ENCODE results near the gene ARRDC1. TPM values are rescaled to one million over a fixed set of nuclear protein-coding genes. Genes with fewer than 3 reads are reported as not detected.
"Not testable (repeated sequence)": the region's sequence is repeated elsewhere in the genome, so short reads cannot be mapped to it uniquely, and the experiment has no call there.

The ARRDC1 gene, protein sequence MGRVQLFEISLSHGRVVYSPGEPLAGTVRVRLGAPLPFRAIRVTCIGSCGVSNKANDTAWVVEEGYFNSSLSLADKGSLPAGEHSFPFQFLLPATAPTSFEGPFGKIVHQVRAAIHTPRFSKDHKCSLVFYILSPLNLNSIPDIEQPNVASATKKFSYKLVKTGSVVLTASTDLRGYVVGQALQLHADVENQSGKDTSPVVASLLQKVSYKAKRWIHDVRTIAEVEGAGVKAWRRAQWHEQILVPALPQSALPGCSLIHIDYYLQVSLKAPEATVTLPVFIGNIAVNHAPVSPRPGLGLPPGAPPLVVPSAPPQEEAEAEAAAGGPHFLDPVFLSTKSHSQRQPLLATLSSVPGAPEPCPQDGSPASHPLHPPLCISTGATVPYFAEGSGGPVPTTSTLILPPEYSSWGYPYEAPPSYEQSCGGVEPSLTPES
- total RNA-seq, result 53.0 and 82.9 TPM in 2 replicates
- polyA plus RNA-seq, result 73.9 and 91.8 TPM in 2 replicates

DNA sequence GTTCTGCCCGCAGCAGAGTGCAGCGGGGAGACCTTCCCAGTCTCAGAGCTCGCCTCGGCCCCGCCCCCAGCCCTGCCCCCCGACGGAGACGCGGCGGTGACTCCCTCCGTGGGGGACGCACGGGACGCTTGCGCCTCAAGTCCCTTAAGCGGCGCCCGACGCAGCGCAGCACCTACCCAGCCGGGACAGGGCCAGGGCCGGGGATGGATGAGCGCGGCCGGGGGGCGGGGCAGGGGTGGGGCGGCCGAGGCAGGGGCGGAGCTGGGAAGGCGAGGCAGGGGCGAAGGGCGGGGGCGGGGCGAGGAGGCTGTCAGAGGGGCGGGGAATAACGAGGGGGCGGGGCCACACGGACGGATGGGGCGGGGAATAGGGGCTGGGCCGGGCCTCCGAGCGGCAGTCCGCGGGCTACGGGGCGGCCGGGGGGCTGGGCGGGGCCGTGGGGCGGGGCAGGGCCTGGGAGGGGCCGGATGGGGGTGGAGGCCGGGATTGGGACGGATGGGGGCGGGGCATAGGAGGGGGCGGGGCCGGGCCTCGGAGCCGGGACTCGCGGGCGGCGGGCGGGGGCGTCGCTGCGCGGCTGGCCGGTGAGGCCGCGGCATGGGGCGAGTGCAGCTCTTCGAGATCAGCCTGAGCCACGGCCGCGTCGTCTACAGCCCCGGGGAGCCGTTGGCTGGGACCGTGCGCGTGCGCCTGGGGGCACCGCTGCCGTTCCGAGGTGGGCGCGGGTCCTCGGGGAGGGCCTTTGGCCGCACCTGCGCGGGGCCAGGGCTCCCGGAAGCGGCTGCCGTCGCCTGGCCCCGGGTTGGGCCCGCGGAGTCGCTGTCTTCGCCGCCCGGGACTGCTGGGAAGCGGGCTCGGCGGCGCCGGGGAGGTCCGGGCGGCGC lies at the start of gene ARRDC1:
Gene ARRDC1, plus strand, starts transcription at position 566 of the 884 bp plus-strand sequence. Its CDS starts 32 bp downstream, at position 598.
- H3K27ac ChIP-seq, result peak within 1 kb of the TSS; percentile 78
- no peaks in the 10 kb centered on the region for H3K36me3 ChIP-seq
- TF ChIP-seq, protein P1, sequence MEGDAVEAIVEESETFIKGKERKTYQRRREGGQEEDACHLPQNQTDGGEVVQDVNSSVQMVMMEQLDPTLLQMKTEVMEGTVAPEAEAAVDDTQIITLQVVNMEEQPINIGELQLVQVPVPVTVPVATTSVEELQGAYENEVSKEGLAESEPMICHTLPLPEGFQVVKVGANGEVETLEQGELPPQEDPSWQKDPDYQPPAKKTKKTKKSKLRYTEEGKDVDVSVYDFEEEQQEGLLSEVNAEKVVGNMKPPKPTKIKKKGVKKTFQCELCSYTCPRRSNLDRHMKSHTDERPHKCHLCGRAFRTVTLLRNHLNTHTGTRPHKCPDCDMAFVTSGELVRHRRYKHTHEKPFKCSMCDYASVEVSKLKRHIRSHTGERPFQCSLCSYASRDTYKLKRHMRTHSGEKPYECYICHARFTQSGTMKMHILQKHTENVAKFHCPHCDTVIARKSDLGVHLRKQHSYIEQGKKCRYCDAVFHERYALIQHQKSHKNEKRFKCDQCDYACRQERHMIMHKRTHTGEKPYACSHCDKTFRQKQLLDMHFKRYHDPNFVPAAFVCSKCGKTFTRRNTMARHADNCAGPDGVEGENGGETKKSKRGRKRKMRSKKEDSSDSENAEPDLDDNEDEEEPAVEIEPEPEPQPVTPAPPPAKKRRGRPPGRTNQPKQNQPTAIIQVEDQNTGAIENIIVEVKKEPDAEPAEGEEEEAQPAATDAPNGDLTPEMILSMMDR (IDR thresholded peaks at IDR 0.05; ENCODE audit: low read depth, low read length), result no peak
- peak within 1 kb of the TSS; percentile 60 for H3K4me3 ChIP-seq
- DNase-seq (ENCODE audit: low read depth in 1 of 2, low spot score in 1 of 2), result peak; percentile 93 to 98
- H3K27me3 ChIP-seq, result no peaks in the 10 kb centered on the region
- peaks cover 18% of the 10 kb centered on the region for H3K4me1 ChIP-seq (ENCODE audit: low read depth)
- no peaks in the 10 kb centered on the region for H3K9me3 ChIP-seq (ENCODE audit: low read depth)

DNA sequence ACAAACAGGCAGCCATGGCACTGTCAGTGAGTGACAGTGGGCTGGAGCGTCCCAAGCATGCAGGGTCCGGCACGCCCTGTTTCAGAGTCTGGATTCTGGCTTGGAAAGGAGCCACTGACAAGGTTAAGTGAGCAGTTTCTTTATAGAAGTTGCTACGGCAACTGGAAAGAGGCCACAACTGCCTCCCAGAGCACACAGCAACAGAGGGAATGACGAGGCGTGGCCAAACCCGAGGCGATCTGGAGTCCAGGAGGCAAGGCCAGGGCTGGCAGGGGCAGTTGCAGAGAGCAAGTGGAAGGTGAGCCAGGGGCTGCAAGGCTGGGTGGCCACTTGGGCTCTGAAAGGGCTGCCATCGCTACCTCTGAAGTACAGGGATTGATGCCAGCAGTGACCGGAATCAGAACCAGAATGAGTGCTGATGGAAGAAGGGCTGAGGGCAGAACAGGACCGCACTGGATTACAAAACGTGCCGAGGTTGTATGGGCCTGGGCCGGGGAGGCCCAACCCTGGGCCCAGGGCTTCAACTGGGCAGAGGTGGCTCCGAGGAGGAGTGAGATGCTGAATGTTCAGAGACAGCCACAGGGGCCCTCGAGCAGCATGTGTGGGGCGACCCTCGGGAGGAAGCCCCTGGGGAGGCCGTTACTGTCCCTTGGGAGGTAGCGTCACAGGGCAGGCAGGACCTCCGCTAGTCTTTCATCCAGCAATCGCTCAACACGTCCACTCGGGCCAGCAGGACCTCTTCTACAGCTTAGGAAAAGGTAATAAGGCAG lies 49.2 kb upstream of the ARRDC1 start:
- H3K4me1 ChIP-seq (ENCODE audit: low read depth), result no peaks in the 10 kb centered on the region
- TF ChIP-seq, protein P1 (IDR thresholded peaks at IDR 0.05; ENCODE audit: low read depth, low read length), result no peak
- H3K4me3 ChIP-seq, result no peak overlapping the region
- peaks cover 15% of the 10 kb centered on the region for H3K36me3 ChIP-seq
- no peak overlapping the region for H3K27ac ChIP-seq
- peak in 1 of 2 donors; percentile 18 for DNase-seq (ENCODE audit: low read depth in 1 of 2, low spot score in 1 of 2)
- H3K9me3 ChIP-seq (ENCODE audit: low read depth), result no peaks in the 10 kb centered on the region
- no peaks in the 10 kb centered on the region for H3K27me3 ChIP-seq

DNA sequence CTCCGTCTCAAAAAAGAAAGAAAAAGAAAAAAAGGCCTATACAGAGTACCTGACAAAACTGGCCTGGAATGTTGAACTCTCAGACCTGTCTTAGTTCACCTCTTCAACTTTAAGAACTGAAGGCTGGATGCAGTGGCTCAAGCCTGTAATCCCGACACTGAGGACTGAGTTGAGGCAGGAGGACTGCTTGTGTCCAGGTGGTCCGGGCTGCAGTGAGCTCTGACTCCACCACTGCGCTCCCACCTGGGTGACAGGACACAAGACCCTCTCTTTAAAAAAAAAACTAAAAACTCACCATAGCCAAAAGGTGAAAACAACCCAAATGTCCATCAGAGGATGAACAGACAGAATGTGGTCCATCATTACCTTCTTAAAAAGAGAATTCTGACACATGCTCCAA lies 47.4 kb upstream of the ARRDC1 start:
- Histone ChIP-seq H3K9me3 (ENCODE audit: low read depth) (no peaks in the 10 kb centered on the region), H3K27ac (no peak overlapping the region), H3K4me3 (no peak overlapping the region), H3K27me3 (no peaks in the 10 kb centered on the region), H3K36me3 (peaks cover 15% of the 10 kb centered on the region), H3K4me1 (ENCODE audit: low read depth) (no peaks in the 10 kb centered on the region)
- DNase-seq (ENCODE audit: low read depth in 1 of 2, low spot score in 1 of 2), result no peak
- TF ChIP-seq, protein P1 (IDR thresholded peaks at IDR 0.05; ENCODE audit: low read depth, low read length), result no peak

DNA sequence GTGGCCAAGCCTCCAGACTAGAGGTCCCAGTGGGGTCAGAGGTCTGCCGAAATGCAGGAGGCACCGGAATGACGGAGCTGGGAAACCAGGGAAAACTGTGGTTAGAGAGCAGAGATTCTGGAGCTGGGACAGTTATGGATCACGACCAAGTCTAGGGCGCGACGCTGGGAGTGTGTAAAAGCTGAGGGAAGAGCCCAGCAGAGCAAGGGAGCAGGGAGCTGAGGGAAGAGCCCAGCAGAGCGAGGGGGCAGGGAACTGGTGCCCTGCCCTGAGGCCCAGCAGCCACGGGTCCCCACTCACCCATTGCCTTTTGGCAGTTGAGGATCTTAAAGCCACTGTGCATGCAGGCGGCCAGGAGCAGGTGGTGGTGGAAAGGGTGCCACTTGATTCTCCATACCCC lies 41.4 kb upstream of the ARRDC1 start:
- Histone ChIP-seq H3K27me3 (no peaks in the 10 kb centered on the region), H3K27ac (no peak overlapping the region), H3K36me3 (peaks cover 6% of the 10 kb centered on the region), H3K9me3 (ENCODE audit: low read depth) (no peaks in the 10 kb centered on the region), H3K4me1 (ENCODE audit: low read depth) (no peaks in the 10 kb centered on the region), H3K4me3 (no peak overlapping the region)
- DNase-seq (ENCODE audit: low read depth in 1 of 2, low spot score in 1 of 2), result no peak
- TF ChIP-seq, protein P1 (IDR thresholded peaks at IDR 0.05; ENCODE audit: low read depth, low read length), result no peak

DNA sequence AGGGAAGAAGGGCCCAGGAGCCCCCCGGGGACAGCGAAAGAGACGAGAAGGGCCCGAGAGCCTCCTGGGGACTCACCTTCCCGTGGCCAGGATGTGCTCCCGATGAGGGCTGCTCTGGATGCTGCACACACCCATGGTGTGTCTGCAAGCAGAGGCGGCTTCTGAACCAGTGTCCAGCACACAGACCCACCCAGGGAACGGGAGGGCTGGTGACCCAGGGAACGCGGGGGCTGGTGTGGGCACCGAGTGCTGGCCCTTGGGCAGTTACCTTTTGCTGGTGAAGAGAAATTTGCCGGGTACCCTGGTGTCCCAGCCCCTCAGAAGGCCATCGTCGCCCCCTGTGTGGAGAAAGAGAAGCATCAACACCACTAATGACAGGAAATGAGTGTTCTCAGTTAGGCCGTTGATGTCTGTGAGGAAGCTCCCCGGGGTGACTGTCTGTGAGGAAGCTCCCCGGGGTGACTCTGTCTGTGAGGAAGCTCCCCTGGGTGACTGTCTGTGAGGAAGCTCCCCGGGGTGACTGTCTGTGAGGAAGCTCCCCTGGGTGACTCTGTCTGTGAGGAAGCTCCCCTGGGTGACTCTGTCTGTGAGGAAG lies 40.6 kb upstream of the ARRDC1 start:
- Histone ChIP-seq H3K27ac (no peak overlapping the region), H3K9me3 (ENCODE audit: low read depth) (no peaks in the 10 kb centered on the region), H3K36me3 (peaks cover 6% of the 10 kb centered on the region), H3K4me3 (no peak overlapping the region), H3K4me1 (ENCODE audit: low read depth) (no peaks in the 10 kb centered on the region), H3K27me3 (no peaks in the 10 kb centered on the region)
- TF ChIP-seq, protein P1 (IDR thresholded peaks at IDR 0.05; ENCODE audit: low read depth, low read length), result no peak
- no peak for DNase-seq (ENCODE audit: low read depth in 1 of 2, low spot score in 1 of 2)

DNA sequence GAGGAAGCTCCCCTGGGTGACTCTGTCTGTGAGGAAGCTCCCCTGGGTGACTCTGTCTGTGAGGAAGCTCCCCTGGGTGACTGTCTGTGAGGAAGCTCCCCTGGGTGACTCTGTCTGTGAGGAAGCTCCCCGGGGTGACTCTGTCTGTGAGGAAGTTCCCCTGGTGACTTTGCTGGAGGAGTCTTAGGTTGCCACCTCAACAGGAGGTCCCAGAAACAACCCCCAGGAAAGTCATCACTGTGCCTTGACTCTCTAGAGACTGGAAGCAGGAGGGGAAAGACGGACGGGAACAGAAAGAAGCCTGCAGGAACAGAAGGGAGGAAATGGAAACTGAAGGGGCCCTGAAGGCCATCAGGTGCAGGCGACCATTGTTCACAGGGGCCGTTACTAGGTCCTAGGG lies 37.0 kb upstream of the ARRDC1 start:
- H3K9me3 ChIP-seq (ENCODE audit: low read depth); H3K27me3 ChIP-seq; H3K27ac ChIP-seq; DNase-seq (ENCODE audit: low read depth in 1 of 2, low spot score in 1 of 2); H3K4me1 ChIP-seq (ENCODE audit: low read depth); H3K4me3 ChIP-seq: not testable (repeated sequence)
- peaks cover 17% of the 10 kb centered on the region for H3K36me3 ChIP-seq

All from cardiac muscle cell (in vitro differentiated cells and primary cell).